GM19463 (cell line): ENCODE data around the gene DYRK1A.
"Not testable (repeated sequence)": the region's sequence is repeated elsewhere in the genome, so short reads cannot be mapped to it uniquely, and the experiment has no call there.

Experiments used
- ATAC-seq: cut with Tn5 transposase; IDR thresholded peaks from one replicate; pipeline ENCODE4 v1.9.1; 2021; ENCODE audit warnings: mild to moderate bottlenecking, moderate library complexity; ENCODE audit not compliant: unreplicated experiment

Gene DYRK1A

GRCh38 chr21:37522641-37523295 is 156.2 kb downstream of the DYRK1A start:
- no peak for ATAC-seq

DNA sequence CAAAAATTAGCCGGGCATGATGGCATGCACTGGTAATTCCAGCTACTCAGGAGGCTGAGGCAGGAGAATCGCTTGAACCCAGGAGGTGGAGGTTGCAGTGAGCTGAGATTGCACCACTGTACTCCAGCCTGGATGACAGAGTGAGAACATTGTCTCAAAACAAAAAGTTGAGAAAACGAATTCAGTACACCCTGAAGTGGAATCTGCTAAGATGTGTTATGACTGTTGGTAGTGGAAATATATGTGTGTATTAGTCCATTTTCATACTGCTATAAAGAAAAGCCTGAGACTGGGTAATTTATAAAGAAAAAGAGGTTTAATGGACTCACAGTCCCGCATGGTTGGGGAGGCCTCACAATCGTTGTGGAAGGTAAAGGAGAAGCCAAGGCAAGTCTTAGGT is 158.4 kb downstream of the DYRK1A start:
- not testable (repeated sequence) for ATAC-seq

DNA sequence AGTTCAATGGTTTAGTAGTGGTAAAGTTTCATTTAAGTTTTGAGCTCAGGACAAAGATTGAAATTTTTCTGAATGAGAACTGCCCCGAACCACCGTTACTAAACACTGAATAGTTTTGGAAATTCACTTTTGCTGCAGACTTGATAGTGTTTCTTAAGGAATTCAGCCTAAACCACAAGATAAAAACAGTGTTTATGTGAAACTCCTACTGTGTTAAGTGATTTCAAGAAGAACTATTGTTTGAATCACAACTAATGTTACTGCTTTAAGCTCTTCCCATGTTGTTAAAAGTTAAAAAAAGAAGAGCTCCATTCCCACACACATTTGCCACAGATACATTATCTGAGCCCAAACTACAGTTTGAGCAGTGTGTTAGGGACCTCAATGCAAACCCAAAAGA is 159.2 kb downstream of the DYRK1A start:
- no peak for ATAC-seq

DNA sequence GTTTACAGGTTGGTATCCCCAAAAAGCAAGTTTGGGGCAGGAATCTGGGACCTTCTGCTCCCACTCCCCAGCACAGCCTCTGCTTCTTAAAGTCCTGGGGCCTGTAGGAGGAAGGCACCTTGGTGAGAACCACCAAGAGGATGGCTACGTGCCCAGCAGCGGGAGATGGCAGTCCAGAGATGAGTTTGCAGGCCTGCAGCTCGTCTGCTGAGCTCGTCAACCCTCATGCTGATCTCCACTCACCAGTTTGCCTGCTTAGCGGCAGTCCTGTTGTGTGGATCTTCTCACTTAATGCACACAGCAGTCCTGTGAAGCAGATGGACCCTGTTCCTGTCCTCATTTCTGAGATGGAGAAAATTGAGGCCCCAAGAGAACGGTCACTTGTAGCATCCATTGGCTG is 160.5 kb downstream of the DYRK1A start:
- no peak for ATAC-seq

GRCh38 chr21:37527716-37528115 is 161.1 kb downstream of the DYRK1A start:
- no peak for ATAC-seq

GRCh38 chr21:37528150-37528937 is 161.8 kb downstream of the DYRK1A start:
- ATAC-seq: no peak

DNA sequence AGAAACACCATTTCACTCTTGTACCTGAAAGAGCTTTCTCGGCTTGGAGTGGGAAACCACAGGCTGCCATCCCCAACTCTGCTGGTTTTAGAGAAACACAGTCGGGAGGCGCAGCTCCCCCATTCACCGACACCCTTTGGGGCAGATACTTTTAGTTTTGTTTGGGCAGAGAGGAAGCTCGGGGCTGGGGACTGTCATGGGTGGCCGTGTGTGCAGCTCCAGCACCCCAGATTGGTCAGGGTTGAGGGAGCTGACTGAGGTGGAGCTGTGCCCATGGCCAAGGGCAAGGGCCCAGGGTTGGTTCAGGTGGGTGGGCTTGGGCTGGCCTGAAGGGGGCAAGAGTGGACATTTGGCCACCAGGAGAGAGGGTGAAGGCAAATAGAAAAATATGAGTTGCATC is 163.1 kb downstream of the DYRK1A start:
- no peak for ATAC-seq

DNA sequence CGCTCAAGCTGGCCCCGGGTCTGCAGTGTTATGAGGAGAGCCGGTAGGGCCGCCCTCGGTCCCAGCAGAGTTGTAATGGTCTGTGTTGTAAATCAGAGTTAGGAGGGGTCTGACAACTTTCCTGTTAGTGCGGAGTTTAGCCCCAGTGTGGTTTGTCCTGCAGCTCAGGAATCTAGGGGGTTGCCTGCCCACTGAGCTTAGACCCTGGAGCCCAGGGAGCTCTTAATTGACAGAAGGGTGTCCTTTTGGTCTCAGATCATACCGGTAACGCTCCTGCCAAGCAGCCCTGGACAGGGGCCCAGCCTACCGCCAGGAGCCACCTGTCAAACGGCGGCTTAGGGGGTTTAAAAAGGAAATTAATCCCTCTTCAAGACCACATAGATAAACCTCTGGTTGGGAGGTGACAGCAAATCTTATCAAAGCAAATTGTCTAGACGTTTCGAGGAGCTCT is 164.4 kb downstream of the DYRK1A start:
- ATAC-seq: no peak

GRCh38 chr21:37531431-37531932 is 164.9 kb downstream of the DYRK1A start:
- ATAC-seq: no peak

GRCh38 chr21:37532868-37533780 is 166.6 kb downstream of the DYRK1A start:
- ATAC-seq: no peak

- no peak for ATAC-seq
Measured at GRCh38 chr21:37534431-37534830, 167.9 kb downstream of the DYRK1A start.

DNA sequence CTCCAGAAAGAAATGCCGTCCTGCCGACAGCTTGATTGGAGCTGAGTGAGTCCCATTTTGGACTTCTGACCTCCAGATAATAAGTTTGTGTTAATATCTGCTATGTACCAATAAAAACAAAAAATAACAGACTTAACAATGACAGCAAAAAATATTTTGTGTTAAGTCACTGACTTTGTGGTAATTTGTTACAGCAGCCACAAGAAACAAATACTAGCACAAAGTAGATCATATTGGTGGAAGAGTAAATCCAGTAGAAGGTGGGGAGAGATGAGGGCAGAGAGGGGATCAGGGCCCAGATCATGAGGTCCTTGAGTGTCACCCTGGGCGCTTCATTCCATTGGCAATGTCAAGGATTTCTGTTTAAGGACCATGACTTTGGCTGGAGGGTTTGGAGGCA is 168.6 kb downstream of the DYRK1A start:
- ATAC-seq: no peak

GRCh38 chr21:37535672-37536071 is 169.1 kb downstream of the DYRK1A start:
- no peak for ATAC-seq

DNA sequence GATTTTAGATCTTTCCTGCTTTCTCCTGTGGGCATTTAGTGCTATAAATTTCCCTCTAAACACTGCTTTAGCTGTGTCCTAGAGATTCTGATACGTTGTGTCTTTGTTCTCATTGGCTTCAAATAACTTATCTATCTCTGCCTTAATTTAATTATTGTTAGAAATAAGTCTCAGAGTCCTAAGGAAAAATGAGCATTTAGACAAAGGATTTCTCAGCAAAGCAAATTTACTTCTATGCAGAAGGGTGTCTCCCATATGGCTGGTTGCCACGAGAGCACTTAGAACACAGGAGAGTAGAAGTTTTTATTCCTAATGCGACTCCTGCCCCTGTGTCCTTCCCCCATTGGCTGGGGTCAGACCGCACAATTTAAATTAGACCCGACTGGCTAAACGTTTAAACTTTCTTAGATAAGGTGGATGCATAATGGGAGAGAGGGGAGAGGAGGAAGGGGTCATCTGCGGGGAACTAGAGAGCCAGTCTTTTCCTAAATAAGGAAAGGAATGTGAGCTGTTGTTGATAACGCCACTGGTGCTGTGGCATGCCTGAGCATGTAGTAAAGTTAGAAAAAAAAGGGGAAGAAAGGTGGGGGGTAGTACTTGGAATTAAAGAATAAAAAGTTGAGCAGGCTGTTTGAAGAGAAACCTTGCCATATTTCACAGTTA is 170.2 kb downstream of the DYRK1A start:
- ATAC-seq: no peak

- no peak for ATAC-seq
Measured at GRCh38 chr21:37537391-37537996, 170.9 kb downstream of the DYRK1A start.

DNA sequence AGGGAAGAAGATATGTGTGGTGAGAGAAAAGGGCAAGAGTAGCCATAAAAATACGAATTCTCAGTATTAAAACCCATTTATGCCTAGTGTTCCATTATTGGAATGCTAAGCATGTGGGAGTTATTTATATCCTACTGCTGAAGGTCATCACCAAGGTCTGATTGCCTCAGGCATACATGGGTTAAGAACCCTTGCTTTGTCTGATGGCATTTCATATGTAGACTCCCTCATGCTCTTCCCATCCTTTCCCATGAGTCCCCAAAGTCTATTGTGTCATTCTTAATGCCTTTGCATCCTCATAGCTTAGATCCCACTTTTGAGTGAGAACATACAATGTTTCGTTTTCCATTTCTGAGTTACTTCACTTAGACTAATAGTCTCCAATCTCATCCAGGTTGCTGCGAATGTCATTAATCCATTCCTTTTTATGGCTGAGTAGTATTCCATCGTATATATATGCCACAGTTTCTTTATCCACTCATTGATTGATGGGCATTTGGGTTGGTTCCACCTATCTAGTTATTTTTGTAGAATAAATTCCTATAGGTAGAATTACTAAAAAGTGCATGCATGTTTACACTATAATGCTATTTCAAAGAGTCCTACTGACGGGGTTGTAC is 172.5 kb downstream of the DYRK1A start:
- ATAC-seq: no peak

DNA sequence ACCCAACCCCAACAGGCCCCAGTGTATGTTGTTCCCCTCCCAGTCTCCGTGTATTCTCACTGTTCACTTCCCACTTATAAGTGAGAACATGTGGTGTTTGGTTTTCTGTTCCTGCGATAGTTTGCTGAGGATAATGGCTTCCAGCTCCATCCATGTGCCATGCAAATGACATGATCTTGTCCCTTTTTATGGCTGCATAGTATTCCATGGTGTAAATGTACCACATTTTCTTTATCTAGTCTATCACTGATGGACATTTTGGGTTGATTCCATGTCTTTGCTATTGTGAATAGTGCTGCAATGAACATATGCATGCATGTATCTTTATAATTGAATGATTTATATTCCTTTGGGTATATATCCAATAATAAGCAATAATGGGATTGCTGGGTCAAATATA is 174.6 kb downstream of the DYRK1A start:
- not testable (repeated sequence) for ATAC-seq

DNA sequence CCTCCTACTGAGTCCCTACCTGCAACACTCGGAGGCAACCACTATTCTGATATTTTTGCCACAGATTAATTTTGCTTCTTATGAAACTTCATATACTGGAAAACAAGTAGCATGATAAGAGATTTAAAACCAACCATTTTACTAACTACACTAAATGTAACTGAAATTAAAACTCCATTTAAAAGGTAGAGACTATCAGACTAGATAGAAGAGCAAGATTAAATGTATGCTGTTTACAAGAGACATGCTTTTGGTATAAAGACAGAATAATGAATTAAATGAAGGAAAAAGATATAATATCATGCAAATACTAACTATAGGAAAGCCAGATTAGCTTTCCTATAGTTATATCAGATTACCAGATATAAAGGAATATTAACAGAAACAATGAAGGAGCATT is 175.9 kb downstream of the DYRK1A start:
- ATAC-seq: no peak

DNA sequence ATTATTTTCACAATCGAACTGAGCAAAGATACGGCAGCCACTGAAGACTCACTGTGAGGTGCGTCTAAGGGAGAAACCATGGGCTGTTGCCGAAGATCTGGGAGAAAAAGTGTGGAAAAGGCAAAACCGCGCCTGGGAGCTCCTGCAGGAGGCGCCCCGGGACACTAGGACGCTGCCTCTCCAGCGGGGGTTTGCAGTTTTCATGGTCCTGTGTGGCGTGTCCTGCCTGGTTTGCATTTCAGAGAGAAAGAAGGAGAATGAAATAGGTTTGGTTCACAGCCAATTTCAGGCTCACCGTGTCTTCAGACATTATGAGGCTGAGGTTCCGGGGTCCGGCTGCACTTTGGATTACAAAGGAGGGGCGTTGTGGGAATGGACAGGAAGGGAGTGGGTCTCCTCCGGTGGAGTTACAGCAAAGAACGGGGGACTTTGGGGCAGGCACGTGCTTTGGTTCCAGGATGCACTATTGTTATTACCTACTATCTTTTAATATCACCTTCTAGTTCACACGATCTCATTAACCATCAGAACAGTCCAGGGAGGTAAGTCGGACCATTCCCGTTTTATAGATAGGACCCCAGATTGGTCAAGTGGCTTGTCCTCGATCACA is 179.8 kb downstream of the DYRK1A start:
- no peak for ATAC-seq
